Measurements from ENCODE around the gene KPRP.

Gene KPRP

DNA sequence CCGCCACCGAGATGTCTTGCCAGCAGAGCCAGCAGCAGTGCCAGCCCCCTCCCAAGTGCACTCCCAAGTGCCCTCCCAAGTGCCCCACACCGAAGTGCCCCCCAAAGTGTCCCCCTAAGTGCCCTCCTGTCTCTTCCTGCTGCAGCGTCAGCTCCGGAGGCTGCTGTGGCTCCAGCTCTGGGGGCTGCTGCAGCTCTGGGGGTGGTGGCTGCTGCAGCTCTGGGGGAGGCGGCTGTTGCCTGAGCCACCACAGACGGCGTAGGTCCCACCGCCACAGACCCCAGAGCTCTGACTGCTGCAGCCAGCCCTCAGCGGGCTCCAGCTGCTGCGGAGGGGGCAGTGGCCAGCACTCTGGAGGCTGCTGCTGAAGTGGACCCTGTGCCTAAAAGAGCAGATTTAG is 18.5 kb downstream of the KPRP start:
- no peak for DNase-seq

DNA sequence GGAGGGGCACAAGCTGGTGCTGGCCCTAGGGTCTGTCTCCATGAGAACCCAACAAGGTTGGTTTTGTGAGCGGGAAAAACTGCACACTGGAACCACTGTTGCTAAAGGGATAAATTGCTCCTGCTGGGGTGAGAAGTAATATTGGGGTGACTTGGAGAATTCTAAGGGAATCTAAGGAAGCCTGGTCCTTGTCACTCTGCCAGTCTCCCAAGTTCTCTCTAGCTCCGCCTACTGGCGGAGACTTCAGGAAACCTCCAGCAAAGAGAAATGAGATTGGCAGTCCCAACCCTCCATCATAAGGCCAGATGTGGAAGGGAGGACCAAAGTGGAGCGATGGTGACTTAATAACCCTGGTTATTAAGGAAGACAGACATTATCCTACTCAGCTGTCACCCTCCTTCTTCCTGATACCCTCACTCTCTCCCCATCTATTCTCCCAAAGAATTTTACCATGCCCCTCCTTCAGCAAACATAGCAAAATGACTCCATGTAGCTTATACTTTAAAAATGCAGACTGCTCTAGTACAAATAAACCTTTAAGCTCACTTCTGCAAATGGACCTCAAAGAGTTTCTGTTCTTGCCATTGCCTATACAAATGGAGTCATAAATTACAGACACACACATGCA is 19.8 kb downstream of the KPRP start:
- no peak for DNase-seq

DNA sequence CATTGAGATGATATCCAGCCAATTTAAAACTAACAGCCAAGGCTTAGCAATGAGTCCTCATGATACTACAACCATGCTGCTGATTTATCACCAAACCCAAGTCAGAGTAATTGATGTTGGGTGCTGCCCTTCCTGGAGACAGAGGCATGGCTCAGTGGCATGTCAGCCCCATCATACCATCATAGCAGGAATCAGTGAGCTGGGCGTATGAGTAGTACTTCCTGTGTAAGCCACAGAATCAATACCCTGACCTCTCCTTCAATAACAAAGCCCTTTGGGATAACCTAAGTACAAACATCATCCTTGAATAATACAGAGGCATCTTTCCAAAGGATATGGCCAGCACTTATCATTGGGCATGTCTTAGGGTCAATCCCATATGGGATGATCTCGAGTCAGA is 25.3 kb downstream of the KPRP start:
- no peak for DNase-seq

DNA sequence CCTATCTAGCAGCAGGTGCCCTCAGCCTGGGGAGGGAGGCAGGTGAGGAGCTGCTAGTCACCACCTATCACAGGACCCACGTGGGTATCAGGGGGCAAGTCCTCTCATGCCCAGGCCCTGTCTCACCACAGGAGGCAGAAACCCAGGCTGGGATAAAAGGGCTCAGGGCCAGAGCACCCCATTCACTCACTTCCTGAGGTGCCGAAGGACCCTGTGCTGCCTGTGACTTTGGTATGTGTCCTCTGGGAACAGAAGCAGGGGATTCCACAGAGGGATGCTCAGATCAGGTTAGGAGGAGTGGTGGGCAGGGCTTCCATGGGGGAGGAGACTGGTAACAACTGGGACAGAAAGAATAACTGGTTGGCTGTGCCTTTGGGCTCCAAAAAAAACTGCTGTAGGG is 28.3 kb downstream of the KPRP start, which contains the start of gene LCE1E:
Gene LCE1E (plus strand): TSS at position 181 of the 400 bp plus-strand sequence. CDS start 1,043 bp downstream, outside the sequence.
- no peak for DNase-seq

DNA sequence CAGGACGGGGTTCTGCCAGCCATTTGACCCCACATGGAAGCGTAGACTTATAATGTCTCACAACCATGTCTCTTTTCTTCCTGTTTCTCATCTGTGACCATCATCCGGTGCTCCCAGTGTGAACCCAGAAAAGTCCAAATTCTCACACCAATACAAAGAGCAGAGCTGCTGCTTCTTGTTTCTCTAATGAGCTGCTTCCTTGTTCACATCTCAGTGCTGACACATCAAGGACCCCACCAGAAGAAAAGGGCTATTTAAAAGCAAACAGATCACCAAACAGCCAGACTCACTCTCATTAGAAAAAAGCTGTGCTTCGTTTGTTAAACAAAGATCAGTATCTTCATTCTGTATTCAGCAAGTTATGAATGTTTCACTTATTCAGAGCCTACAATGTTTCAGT is 37.9 kb downstream of the KPRP start:
- DNase-seq = no peak

DNA sequence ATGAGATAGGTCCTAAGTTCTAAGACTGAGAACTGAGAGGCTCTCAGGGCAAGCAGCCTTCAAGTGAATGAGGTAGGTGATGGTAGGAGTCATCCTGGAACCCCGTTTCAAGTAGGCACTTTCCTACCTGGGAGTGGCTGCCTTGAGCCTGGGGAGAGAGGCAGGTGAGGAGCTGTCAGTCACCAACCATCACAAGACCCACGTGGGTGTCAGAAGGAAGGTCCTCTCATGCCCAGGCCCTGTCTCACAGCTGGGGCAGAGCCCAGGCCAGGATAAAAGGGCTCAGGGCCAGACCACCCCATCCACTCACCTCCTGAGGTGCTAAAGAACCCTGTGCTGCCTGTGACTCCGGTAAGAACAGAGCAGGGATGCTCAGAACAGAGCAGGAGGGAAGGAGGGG is 38.6 kb downstream of the KPRP start, which contains the start of gene LCE1D:
Gene LCE1D (plus strand): TSS at position 301 of the 400 bp plus-strand sequence. CDS start 1,074 bp downstream, outside the sequence.
- DNase-seq = no peak

DNA sequence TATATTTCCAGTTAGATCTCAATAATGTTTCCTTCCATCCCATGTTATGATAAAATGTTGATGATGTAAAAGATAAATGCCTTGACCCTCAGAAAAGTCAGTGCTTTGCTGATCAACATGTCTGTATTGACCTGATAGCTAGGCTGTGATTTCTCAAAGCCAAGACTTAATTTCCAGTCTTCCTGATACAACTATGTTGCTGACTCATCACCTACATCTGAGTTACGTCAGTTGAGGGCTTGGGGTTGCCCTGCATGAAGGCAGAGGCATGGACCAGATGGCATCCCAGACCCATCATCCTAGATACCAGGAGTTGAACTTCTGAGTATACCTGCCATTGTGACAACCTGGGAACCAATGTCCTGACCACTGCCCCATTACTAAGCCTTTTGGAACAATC is 43.5 kb downstream of the KPRP start:
- DNase-seq = no peak

DNA sequence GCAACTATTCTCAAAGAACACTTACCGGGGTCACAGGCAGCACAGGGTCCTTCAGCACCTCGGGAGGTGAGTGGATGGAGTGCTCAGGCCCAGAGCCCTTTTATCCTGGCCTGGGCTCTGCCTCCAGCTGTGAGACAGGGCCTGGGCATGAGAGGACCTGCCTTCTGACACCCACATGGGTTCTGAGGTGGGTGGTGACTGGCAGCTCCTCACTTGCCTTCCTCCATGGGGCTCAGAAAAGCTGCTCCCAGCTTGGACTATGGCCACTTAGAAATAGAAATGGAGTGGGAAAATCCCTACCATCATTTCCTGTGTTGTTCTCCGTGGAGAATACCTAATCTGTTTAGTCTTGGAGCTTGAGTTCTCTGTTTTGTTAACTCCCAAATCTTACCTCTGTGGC is 48.8 kb downstream of the KPRP start, which contains the start of gene LCE1C:
Gene LCE1C (minus strand): TSS at position 76 of the 400 bp plus-strand sequence. CDS start 1,173 bp downstream, outside the sequence.
- DNase-seq = no peak

DNA sequence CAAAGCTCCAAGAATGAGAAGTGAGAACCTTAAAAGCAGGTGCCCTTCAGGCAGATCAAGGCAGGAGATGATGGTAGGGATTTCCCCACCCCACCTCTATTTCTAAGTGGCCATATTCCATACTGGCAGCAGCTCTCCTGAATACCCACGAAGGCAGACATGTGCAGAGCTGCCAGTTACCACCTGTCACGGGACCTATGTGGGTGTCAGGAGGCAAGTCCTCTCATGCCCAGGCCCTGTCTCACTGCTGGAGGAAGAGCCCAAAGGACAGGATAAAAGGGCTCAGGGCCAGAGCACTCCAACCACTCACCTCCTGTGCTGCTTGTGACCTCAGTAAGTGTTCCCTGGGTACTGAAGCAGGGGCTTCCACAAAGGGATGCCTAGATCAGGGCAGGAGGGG is 53.2 kb downstream of the KPRP start:
- no peak for DNase-seq
